Embryonic facial prominence (tissue), 1 donor: ENCODE results near the gene SAMD1.

Experiments
- DNase-seq: peaks from one replicate; pipeline ENCODE4 v3.0.0-alpha.2; 2016; ENCODE audit errors: extremely low spot score

SAMD1 gene

DNA sequence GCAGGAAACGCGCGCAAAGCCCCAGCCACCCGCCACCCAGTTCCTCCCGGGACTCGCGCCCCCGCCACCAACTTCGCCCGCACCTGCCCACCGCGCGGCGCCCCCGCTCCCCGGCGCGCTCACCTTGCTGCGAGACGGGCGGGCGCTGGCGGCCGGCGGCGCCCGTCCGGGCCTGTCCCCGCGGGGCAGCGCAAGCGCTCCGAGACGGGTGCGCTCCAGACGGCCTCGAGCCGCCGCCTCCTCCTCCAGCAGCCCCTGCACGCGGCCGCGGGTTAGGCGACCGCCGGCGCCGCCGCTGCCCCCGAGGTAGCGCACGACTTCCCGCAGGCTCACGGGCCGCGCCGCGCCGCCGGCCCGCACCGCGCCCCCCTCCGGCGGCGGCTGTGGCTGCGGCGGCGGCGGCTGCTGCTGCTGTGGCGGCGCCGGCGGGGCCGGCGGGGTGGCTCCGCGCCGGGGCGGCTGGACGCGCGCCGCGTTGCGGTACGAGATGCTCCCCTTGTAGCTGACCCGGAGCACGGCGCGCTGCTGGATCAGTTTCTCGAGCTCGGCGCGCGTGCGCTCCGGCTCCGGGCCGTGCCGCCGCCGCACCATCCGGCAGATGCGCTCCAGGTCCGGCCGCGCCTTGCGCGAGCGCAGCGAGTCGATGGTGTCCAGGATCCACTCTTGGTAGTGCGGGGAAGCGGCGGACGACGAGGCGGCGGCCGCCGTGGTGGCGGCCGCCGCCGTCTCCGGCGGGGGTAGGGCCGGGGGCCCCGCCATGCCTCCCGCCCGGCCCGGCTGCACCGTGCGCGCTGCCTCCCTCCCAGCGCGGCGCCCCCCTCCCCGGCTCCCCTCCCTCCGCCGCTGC, 666 bp downstream of the SAMD1 start:
- no peak for DNase-seq

DNA sequence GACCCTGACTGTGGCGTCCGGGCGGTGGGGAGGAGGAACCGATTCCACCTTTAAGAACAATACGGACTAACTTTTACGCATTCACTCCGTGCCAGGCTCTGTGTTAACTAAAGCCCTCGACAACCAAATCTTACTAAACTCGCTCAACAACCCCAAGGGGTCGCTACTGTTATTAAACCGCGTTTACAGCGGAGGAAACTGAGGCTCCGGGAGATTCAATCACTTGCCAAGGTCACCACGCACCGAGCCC, 1.2 kb downstream of the SAMD1 start:
- no peak for DNase-seq

DNA sequence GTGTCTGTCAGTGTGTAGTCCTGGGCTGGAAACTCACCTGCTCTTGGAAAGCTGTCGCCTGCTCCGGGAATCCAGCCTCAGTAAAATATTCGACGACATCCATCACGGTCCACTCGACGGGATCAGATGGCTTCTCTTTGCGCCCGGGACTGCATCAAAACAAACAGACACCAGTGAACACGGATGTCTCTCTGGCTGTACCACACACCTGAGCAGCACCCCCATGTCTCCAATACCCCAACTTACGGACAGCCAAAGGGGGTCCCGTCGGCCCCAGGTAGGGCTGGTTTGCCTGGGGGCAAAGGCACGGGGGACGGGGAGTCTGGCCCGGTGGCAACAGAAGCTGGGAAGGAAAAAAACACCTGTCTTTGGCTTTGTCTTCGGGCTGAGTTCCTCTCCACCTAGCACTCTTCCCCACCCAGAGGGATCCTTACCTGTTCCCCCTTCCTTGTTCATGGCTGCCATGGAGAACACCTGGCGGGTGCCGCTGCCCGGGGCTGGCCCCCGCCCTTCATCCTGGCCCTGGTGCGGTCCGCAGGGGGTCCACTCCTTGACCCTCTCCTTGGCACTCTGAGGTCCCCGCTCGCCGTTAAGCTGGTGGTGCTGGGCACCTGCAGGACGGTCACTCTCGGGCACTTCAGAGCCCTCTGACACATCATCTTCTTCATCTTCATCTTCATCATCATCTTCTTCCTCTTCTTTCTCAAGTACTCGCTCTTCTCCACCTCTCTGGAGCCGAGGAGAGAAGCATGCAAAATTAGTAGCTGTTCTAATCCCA, 1.7 kb downstream of the SAMD1 start:
- no peak for DNase-seq

DNA sequence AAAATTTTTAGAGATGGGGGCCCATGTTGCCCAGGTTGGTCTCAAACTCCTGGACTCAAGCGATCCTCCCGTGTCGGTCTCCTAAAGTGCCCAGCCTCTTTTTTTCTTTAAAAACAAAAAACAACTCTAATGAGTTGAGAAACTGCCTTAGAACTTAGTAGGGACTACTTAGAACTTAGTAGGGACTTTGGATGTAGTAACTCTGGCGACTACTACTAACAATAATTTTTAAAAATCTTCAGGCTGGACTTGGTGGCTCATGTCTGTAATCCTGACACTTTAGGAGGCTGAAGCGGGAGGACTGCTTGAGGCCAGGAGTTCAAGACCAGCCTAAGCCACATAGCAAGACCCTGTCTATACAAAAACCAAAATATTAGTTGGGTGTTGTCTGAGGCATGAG, 4.5 kb downstream of the SAMD1 start:
- DNase-seq: no peak

DNA sequence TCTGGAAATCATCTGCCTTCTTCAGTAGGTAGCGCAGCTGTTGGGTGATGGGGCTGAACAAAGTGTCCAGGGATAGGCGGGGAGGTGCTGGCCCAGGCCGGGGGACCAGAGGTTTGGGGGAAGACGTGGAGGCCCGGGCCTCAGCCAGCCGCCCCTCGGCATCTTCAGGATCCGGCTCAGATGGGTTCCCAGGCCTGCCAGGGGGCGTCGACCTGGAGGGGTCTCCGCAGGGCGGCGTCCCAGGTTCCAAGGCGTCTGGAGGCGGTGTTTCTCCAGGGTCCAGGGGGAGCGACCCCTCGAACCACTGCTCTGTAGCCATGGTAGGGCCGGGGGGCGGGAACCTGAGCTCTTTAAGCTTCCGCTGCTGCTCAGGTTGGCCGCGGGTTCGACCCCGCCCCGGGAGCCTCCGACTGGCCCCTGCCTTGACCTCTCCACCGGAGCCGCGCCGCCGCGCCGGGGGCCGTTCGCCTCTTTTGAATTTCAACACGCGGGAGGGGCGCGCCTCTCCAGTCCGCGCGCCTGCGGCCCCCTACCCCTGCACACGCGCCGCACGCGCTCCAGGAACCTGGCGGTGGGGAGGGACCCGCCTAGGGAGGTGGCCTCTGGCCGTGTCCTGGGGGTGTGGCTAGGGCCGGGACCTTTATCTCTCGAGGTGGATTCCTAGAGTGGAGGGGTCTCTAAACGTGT, 5.1 kb downstream of the SAMD1 start, which contains the start of gene C19orf67:
TSS of gene C19orf67 (minus strand) at position 475 of the 687 bp plus-strand sequence. CDS start at position 319, 156 bp downstream.
- no peak for DNase-seq

DNA sequence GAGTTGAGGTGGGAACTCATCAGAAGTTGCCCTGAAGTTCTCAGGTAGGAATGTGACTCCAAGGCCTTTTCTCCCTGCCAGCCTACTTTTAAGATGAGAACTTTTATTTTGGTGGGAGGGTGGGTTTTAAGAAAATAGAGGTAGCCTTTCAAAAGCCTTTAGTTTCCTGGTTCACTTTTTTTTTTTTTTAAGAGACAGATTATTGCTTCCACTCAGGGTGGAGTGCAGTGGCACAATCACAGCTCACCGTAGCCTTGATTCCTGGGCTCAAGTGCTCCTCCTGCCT, 7.9 kb downstream of the SAMD1 start:
- no peak for DNase-seq

DNA sequence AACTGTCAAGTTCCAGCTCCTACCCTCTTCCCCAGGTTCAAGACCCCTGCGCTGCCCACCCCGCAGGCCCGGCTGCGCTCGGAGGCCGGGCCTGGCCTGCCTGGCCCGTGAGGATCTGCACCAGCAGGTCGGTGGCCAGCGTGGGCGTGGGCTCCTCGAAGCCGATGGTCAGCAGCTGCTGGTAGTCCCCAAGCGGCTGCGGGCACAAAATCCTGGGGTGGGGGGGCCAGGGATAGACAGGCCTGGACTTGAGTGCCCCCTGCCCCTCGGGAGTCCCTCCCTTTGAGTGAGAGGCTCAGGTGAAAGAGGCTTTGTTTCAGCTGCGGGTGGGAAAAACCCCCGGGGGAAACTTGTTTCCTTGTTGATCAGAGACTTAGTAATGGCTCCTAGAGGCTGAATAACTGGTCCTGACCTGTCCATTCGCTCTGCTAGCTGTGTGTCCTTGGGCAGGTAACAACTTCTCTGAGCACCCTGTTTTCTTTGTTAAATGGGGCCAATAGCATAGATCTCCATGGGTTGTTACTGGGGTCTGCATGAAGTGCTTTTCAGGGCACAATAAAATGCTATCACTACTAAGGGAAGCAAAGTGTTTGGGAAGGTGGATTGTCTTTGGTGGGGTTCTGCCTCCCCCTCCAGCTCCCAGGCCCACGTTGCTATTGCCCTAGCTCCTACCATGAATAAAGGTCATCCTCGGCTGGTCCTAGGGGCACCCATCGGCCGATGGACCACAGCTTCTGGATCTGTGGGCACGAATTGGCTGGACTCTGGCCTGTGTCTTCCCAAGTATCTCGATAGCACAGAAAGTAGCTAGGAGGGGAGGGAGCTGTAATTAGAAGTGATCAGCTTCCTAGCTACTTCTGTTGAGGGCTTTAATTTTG, 8.5 kb downstream of the SAMD1 start:
- DNase-seq: no peak

DNA sequence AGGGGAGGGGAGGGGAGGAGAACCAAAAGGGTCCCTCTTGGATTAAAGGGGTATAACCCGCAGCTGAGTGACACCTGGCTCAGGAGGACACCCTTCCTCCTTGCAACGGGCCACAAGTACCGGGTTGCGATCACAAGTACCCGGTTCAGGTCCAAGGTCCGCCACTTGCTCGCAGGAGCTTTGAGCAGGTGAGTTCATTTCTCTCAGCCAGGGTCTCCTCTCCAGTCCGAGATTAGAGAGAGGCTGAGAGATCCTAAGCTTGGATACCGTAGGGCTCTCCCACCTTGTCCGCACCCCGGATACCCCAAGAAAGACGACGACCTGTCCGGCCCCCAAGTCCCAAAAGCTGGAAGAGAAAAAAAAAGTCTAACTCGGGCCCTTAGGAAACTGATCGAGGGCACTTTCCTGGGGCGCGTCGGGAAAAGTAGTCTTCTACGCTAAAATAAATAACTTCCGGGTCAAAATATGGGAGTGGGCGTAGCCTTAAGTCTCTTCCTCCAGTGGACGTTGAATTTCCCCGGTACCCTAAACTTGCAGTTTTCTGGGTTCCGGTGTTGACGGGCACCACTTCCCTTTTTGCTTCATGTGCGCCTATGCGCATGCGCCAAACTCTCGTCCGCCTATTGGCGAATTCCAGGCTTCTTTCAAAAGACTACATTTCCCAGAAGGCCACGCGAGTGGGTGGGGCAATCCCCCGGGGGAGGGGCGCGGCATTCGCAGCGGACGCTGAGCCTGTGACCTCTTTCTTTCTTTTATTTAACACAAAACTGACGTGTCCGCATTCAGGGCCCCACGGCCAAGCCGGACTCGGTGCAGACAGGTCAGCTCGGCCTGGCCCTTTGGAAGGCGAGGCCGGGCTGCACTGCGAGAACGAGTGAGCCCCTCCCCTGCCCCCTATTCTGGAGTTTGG, 9.4 kb downstream of the SAMD1 start:
- peak; percentile 99 for DNase-seq

DNA sequence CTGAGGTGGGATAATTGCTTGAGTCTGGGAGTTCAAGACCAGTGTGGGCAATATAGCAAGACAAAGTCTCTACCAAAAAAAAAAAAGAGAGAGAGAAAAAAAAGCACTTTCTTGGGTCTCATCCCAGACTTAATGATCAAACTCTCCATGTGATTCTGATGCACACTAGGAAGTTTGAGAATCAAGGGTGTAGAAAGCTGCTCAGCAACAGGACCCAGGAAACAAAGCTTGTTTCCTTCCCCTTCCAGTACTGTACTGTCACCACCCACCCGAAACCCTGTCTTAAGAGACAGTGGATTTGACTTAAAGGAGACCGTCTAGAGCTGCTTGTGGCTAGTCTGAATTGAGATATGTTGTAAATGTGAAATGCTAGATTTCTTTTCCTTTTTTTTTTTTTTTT, 12.1 kb downstream of the SAMD1 start:
- no peak for DNase-seq

DNA sequence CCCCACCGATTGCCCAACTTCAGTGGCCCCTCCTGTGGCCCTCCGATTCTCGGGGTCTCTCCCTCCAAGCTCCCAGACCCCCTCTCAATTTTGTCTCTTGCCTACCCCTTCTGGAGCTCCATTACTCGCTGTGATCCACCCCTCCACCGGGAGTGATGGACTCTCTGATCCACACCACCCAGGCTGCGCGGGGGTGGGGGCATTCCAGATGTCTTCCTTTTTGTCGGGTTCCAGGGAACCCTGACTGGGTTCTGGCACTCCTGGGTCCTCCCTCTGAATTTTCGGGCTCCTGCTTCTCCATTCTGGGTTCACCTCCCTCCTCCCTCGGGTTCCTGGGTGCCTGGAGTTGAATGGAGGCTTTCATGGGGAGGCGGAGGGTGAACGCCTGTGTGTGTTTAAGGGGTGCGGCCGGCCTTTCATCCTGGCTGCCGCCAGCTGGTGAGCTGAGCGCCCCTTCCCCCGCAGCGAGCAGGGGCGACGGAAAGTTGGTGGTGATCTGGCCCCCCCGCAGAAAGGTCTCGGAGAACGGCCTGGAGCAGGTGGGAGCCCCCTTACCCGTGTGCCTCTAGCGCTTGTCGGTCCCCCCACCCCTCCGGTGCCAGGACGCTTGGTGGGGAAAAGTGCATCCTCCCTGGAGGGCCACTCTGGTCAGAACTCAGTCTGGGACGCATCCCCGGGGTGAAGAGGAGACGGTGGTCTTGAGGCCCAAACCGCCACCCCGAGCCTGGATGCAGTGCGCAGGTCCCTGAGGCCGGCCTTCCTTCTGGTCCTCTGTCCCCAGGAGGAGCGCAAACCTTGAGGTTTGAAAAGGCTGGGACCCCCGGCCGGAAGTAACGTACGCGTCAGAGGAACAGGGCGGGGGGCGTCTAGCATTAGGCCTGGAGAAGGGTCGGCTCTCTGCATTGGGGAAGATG, 16.4 kb downstream of the SAMD1 start:
- DNase-seq: no peak

DNA sequence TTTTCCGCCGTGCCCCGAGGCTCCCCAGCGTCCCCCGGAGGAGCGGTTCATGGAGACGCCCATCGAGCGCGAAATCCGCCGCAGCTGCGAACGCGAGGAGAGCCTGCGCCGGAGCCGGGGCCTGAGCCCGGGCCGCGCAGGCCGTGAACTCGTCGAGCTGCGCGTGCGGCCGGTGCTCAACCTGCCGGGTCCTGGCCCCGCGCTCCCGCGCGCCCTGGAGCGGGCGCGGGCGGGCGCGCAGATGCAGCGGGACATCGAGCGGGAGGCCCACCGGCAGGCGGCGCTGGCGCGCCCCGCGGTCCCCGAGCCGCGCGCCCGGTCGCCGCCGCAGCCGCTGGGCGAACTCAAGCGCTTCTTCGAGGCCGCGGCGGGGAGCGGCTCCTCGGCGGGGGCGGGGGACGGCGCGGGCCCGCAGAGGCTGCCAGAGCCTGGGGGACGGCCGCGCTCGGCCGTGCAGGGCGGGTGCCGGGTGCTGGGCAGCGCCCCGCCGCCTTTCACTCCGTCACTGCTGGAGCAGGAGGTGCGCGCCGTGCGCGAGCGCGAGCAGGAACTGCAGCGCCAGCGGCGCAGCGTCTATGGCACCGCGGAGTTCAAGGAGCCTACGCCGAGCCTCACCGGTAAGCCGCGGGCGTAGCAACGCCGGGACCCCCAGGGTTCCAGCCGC, 17.2 kb downstream of the SAMD1 start:
- DNase-seq: no peak

DNA sequence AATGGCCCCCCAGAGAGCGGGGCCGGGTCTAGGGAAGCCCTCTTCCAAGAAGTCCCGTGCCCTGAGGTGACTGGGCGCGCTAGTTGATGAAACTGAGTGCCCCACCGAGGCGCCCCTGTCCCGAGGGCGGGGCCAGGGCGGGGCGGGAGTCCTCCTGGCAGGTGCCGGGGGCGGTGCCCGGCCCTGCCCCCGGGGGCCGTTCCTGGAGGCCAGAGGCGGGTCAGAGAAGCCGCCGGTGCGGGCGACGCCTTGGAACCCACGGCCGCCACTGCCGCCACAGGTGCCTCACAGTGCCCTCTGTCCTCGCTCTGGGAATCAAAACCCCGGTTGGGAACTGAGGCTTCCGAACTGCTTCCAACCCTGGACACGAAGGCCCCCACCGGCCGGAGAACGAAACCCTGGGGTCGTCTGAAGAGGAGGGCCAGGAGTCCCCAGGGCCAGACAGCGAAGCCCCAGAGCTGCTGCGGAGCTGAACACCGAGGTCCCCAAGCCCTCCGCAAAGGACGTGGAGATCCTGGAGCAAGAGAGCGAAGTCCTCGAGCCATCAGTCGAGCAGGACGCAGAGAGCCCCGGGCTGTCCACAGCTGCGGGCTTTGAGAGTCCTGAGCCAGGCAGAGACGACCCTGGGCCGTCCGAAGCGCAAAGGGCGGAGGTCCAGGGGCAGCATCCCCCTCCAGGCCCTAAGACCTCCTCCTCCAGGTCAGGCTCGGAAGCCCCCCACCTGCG, 17.9 kb downstream of the SAMD1 start, which contains the start of gene MISP3:
TSS of gene MISP3 (plus strand) at position 252 of the 726 bp plus-strand sequence. CDS start 524 bp downstream, outside the sequence.
- no peak for DNase-seq

DNA sequence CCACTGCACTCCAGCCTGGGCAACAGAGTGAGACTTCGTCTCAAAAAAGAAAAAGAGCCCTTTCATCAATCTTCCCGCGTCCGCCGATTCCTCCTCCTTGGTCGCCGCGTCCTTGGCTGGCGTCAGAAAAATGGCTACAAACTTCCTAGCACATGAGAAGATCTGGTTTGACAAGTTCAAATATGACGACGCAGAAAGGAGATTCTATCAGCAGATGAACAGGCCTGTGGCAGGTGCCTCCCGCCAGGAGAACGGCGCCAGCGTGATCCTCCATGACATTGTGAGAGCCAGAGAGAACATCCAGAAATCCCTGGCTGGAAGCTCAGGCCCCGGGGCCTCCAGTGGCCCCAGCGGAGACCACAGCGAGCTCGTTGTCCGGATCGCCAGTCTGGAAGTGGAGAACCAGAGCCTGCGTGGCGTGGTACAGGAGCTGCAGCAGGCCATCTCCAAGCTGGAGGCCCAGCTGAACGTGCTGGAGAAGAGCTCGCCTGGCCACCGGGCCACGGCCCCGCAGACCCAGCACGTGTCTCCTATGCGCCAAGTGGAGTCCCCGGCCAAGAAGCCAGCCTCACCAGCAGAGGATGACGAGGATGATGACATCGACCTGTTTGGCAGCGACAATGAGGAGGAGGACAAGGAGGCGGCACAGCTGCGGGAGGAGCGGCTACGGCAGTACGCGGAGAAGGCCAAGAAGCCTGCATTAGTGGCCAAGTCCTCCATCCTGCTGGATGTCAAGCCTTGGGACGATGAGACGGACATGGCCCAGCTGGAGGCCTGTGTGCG, 20.1 kb downstream of the SAMD1 start:
- no peak for DNase-seq

DNA sequence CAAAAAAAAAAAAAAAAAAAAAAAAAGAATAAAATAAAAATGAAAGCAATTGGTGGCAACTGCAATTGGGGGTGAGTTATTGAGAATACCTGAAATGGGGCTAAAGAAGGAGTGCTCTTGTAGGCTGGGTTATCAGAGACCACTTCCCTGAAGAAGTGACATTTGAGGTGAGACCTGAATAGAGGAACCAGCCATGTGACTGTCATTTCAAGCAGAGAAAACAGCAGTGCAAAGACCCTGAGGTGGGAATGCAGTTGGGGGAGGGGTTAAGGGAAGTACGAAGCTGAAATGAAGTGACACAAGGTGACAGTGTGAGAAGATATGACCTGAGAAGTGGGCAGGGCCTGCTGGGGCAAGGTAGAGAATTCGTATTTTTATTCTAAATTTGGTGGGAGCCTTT, 24.4 kb downstream of the SAMD1 start:
- DNase-seq: no peak

DNA sequence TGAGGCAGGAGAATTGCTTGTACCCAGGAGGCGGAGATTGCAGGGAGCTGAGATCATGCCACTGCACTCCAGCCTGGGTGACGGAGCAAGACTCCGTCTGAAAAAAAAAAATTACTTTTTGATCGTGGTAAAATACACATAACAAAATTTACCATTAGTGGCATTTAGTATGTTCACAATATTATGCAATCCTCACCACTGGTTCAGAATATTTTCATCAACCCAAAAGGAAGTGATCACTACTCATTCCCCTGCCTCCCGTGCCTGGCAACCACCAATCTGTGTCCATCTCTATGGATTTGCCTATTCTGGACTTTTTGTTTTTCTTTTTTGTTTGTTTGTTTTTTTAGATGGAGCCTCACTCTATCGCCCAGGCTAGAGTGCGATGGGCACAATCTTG, 27.4 kb downstream of the SAMD1 start:
- DNase-seq: no peak

DNA sequence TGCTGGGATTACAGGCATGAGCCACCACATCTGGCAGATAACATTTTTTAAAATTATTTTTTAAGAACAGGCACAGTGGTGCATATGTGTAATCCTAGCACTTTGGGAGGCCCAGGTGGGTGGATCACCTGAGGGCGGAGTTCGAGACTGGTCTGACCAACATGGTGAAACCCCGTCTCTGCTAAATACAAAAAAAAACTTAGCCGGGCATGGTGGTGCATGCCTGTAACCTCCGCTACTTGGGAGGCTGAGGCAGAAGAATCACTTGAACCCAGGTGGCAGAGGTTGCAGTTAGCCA, 28.0 kb downstream of the SAMD1 start:
- no peak for DNase-seq

DNA sequence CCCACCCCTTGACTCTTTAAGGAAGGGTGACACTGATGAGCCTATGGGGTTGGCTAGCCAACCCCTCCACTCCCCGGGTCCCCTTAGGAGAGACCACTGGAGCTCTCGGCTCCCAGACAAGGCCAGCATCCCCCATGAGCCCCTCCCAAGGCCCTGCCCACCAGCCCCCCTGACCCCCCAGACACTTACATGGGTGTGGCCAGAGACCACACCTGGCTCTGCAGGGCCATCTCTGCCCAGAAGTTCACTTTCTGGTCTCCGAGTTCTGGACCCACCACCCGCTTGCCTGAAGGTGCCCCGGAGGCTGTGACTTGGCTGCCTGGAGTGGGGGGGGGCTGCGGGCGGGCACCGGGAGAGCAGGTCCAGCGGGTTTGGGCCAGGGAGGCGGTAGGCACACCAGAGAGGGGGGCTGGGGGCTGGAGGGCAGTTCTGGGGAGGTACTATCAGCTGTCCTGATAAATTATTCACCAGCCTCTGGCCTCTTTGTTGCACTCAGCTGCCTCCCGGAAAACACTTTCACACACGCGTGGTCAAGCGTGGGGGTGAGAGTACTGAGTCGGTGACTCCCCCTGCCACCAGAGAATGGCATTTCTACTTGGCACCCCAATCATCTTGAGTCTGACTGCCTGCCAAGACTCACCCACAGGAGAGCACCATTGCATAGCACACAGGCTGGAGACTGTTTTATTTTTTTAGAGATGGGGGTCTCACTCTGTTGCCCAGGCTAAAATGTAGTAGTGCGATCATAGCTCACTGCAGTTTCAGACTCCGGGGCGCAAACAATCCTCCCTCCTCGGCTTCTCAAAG, 28.6 kb downstream of the SAMD1 start, which contains the start of gene PALM3:
TSS of gene PALM3 (minus strand) at position 326 of the 807 bp plus-strand sequence. CDS start at position 230, 96 bp downstream.
- no peak for DNase-seq
